GM12878 (cell line): Measurements from ENCODE around the gene ANXA11. TPM values are rescaled to one million over a fixed set of nuclear protein-coding genes. Genes with fewer than 3 reads are reported as not detected.

Source experiments
- ATAC-seq: fragments of 200-7000 bp; cut with Tn5 transposase; 3 replicates; pipeline ENCODE4 v1.9.1; 2020; ENCODE audit warnings: mild to moderate bottlenecking, moderate library complexity
- BruUV-seq: library from RNA; stranded (reverse); fragments of 400-500 nt; replicated peaks from 2 replicates; lab custom pipeline; 2021; lab: Mats Ljungman, UMichigan
- CTCF ChIA-PET: fragments of 300-600 bp; sonication (Branson Sonifier 250); formaldehyde crosslinking; extraction: SDS; loops from one replicate; lab custom pipeline; 2021; ENCODE audit warnings: inconsistent platforms; lab: Yijun Ruan, JAX
- POLR2A ChIA-PET: fragments of 350-600 bp; formaldehyde crosslinking; extraction: SDS; loops from one replicate; lab custom pipeline; 2021; ENCODE audit warnings: inconsistent platforms; lab: Charles Lee
- RAD21 ChIA-PET: fragments of 300-600 bp; sonication (Branson Sonifier 250); formaldehyde crosslinking; loops from one replicate; lab custom pipeline; 2023; ENCODE audit warnings: antibody characterized with exemption; ENCODE audit not compliant: unreplicated experiment; lab: Charles Lee
- SMC1A ChIA-PET: fragments of 300-600 bp; sonication (Branson Sonifier 250); formaldehyde crosslinking; loops from one replicate; lab custom pipeline; 2023; ENCODE audit not compliant: unreplicated experiment, uncharacterized antibody; lab: Charles Lee
- DNase-seq: peaks from one replicate; pipeline ENCODE4 v3.0.0-alpha.2; 2011; ENCODE audit warnings: low read depth, low spot score
- FAIRE-seq: peaks from 3 replicates; lab custom pipeline; 2011; peaks lifted over from hg19 to GRCh38; lab: Jason Lieb, UNC
- H2AFZ ChIP-seq: 2 replicates; pipeline ENCODE4 v1.6.0; 2011; ENCODE audit warnings: low read depth, low read length, control low read depth; ENCODE audit not compliant: control insufficient read depth
- H3K27ac ChIP-seq: 2 replicates; pipeline ENCODE4 v1.5.1; 2011; ENCODE audit warnings: control low read depth; ENCODE audit not compliant: control insufficient read depth, insufficient read depth
- H3K27me3 ChIP-seq, 2 experiments: replicated peaks in 1 of 2; 2 replicates each; pipeline versions ENCODE4 v1.6.0 to v1.6.1; 2011; ENCODE audit warnings: low read length in 1 of 2; ENCODE audit not compliant: control insufficient read depth in 2 of 2, insufficient read depth in 2 of 2
- H3K36me3 ChIP-seq, 2 experiments: 2 replicates each; pipeline ENCODE4 v1.5.1; 2011; ENCODE audit warnings: low read length in 1 of 2; ENCODE audit not compliant: control insufficient read depth in 2 of 2, insufficient read depth in 2 of 2
- H3K4me1 ChIP-seq: 2 replicates; pipeline ENCODE4 v1.6.1; 2011; ENCODE audit warnings: mild to moderate bottlenecking, low read length, moderate library complexity, mixed read lengths; ENCODE audit not compliant: control insufficient read depth, insufficient read depth
- H3K4me2 ChIP-seq: 2 replicates; pipeline ENCODE4 v1.6.0; 2011; ENCODE audit warnings: control low read depth; ENCODE audit not compliant: control insufficient read depth, insufficient read depth
- H3K4me3 ChIP-seq: fragments of 200-600 bp; sonication (generic); 2 replicates; pipeline ENCODE4 v1.5.1; 2016
- H3K79me2 ChIP-seq: 2 replicates; pipeline ENCODE4 v1.6.0; 2011; ENCODE audit warnings: low read length; ENCODE audit not compliant: control insufficient read depth, insufficient read depth
- H3K9ac ChIP-seq: 2 replicates; pipeline ENCODE4 v1.8.0; 2011; ENCODE audit warnings: low read length, control low read depth, mixed read lengths; ENCODE audit not compliant: control insufficient read depth, insufficient read depth
- H3K9me3 ChIP-seq: replicated peaks from 3 replicates; pipeline ENCODE4 v1.5.1; 2011; ENCODE audit warnings: mild to moderate bottlenecking, low read length; ENCODE audit not compliant: control insufficient read depth, insufficient read depth
- H4K20me1 ChIP-seq: 2 replicates; pipeline ENCODE4 v1.6.0; 2011; ENCODE audit not compliant: control insufficient read depth, insufficient read depth
- CEBPB ChIP-seq, 2 experiments: fragments of 150-350 bp in 1 of 2; IDR thresholded peaks; 2 replicates each; pipeline ENCODE4 v1.6.1; 2012 to 2014; ENCODE audit warnings: low read depth in 2 of 2, low read length in 2 of 2, borderline replicate concordance in 1 of 2, inconsistent platforms in 1 of 2
- MTA3 ChIP-seq: IDR thresholded peaks from 2 replicates; pipeline ENCODE4 v1.6.1; 2012; ENCODE audit warnings: low read length, inconsistent platforms, borderline replicate concordance
- NR2F1 ChIP-seq: fragments of 450-650 bp; conservative IDR thresholded peaks from 2 replicates; pipeline ENCODE4 v1.6.1; 2017; ENCODE audit warnings: mild to moderate bottlenecking
- RB1 ChIP-seq: fragments of 450-650 bp; formaldehyde crosslinking; IDR thresholded peaks from 2 replicates; pipeline ENCODE4 v1.6.1; 2017; ENCODE audit warnings: mild to moderate bottlenecking, borderline replicate concordance
- RELA ChIP-seq: fragments of 450-650 bp; IDR thresholded peaks from 2 replicates; pipeline ENCODE4 v1.8.0; 2014; ENCODE audit warnings: borderline replicate concordance; ENCODE audit not compliant: partially characterized antibody
- SREBF2 ChIP-seq: IDR thresholded peaks from 2 replicates; pipeline ENCODE4 v1.6.1; 2012; ENCODE audit warnings: mild to moderate bottlenecking, low read length
- WGBS: methylation state at CpG from one replicate; pipeline ENCODE4 v1.1.6; 2016; ENCODE audit warnings: low lambda C conversion rate; ENCODE audit not compliant: insufficient replicate concordance, insufficient coverage; ENCODE audit errors: missing lambda C conversion rate; 5-methylcytosine and 5-hydroxymethylcytosine counted together
- in situ Hi-C: fragments of 300-500 bp; cut with MboI; formaldehyde crosslinking; loops from 9 replicates; pipeline ENCODE4 v1.14.3; 2018; ENCODE audit warnings: mixed read lengths
- intact Hi-C: fragments of 100-400 bp; cut with micrococcal nuclease; formaldehyde crosslinking; loops from one replicate; pipeline ENCODE4 v1.14.2; 2022; ENCODE audit not compliant: unreplicated experiment
- polyA plus RNA-seq, 11 experiments: library from polyadenylated mRNA; depleted of rRNA in 4 of 11; unstranded in 6 of 11; stranded (reverse) in 5 of 11; fragments of >200 nt; fragmentation: Nextera tagmentation in 4 of 11; fragmentation: Illumina TruSeq in 1 of 11; extraction: Ambion mirVana in 4 of 11; extraction: Trizol in 1 of 11; gene quantifications; 1 replicate in 1 of 11; 2 replicates in 10 of 11; pipeline versions ENCODE4 v1.2.1 to v1.2.3, GENCODE V29; 2011 to 2016; ENCODE audit warnings: inconsistent platforms in 2 of 11, missing spikeins in 2 of 11, low read depth in 1 of 11
- total RNA-seq, 4 experiments: library from RNA; depleted of rRNA in 3 of 4; stranded (reverse); fragments of >200 nt in 3 of 4; fragmentation: Illumina TruSeq in 1 of 4; extraction: Trizol in 1 of 4; gene quantifications; 2 replicates each; pipeline versions ENCODE4 v1.2.1 to v1.2.3, GENCODE V29; 2013 to 2021
- TF ChIP-seq, protein P1 (sequence below): IDR thresholded peaks from 2 replicates; pipeline ENCODE4 v1.6.1; 2012; ENCODE audit warnings: mild to moderate bottlenecking, low read depth, low read length
- TF ChIP-seq, protein P2 (sequence below): IDR thresholded peaks from 2 replicates; pipeline ENCODE4 v1.6.1; 2012; ENCODE audit warnings: low read length, inconsistent platforms
- TF ChIP-seq, protein P3 (sequence below): IDR thresholded peaks from 2 replicates; pipeline ENCODE4 v1.6.1; 2012; ENCODE audit warnings: low read depth, low read length, improper control_type of control experiment

Gene ANXA11
- total and polyA plus RNA-seq, 10 of the 15 experiments (the other 5 are each of a cell fraction or from before 2014, with no cell fraction given), result 25.0 to 129 (median 72.2) TPM

DNA sequence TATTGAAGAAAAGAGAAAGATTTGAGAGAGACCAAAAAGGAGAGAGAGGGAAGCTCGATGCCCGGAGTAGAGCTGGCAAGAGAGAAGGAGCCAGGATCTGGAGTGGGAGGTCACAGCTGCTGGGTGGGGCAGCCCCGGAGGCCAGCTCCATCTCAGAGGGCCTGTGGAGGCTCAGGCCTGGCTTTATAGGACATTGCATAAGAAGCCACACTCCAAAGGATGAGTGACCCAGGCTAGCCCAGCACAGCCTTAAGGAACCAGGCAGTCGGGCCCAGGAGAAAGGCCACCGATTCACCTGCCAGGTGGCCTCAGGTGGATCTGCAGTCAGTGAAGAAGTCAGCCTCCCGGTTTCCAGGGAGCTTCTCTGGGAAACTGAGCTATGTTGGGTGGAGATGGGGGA, 72.1 kb downstream of the ANXA11 start:
- Histone ChIP-seq H3K9me3 (no peaks in the 10 kb centered on the region), H3K27me3 (peaks cover 3 to 7% of the 10 kb centered on the region in 2 experiments; a peak in 3 of 4 replicates), H3K4me1 (no peaks in the 10 kb centered on the region), H3K27ac (no peak overlapping the region), H3K4me3 (no peak overlapping the region), H4K20me1 (no peaks in the 10 kb centered on the region), H3K9ac (no peak overlapping the region), H2AFZ (no peak overlapping the region), H3K4me2 (no peak overlapping the region), H3K79me2 (no peaks in the 10 kb centered on the region), H3K36me3 (no peaks in the 10 kb centered on the region)
- 31% methylated on average over 6 of the region's 6 CpGs for whole genome bisulfite sequencing
- POLR2A ChIA-PET, result no interaction called here
- intact Hi-C loops (no loop called here), in situ Hi-C loops (no loop called here)
- FAIRE-seq, result no peak
- TF ChIP-seq SREBF2 (no peak), RB1 (no peak), NR2F1 (no peak), MTA3 (no peak), CEBPB (IDR thresholded peaks at IDR 0.05; ENCODE audit: borderline replicate concordance in 1 of 2, low read depth in 2 of 2, low read length in 2 of 2) (no peak), RELA (no peak)
- TF ChIP-seq, protein P1, sequence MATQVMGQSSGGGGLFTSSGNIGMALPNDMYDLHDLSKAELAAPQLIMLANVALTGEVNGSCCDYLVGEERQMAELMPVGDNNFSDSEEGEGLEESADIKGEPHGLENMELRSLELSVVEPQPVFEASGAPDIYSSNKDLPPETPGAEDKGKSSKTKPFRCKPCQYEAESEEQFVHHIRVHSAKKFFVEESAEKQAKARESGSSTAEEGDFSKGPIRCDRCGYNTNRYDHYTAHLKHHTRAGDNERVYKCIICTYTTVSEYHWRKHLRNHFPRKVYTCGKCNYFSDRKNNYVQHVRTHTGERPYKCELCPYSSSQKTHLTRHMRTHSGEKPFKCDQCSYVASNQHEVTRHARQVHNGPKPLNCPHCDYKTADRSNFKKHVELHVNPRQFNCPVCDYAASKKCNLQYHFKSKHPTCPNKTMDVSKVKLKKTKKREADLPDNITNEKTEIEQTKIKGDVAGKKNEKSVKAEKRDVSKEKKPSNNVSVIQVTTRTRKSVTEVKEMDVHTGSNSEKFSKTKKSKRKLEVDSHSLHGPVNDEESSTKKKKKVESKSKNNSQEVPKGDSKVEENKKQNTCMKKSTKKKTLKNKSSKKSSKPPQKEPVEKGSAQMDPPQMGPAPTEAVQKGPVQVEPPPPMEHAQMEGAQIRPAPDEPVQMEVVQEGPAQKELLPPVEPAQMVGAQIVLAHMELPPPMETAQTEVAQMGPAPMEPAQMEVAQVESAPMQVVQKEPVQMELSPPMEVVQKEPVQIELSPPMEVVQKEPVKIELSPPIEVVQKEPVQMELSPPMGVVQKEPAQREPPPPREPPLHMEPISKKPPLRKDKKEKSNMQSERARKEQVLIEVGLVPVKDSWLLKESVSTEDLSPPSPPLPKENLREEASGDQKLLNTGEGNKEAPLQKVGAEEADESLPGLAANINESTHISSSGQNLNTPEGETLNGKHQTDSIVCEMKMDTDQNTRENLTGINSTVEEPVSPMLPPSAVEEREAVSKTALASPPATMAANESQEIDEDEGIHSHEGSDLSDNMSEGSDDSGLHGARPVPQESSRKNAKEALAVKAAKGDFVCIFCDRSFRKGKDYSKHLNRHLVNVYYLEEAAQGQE, result no peak
- TF ChIP-seq, protein P2, sequence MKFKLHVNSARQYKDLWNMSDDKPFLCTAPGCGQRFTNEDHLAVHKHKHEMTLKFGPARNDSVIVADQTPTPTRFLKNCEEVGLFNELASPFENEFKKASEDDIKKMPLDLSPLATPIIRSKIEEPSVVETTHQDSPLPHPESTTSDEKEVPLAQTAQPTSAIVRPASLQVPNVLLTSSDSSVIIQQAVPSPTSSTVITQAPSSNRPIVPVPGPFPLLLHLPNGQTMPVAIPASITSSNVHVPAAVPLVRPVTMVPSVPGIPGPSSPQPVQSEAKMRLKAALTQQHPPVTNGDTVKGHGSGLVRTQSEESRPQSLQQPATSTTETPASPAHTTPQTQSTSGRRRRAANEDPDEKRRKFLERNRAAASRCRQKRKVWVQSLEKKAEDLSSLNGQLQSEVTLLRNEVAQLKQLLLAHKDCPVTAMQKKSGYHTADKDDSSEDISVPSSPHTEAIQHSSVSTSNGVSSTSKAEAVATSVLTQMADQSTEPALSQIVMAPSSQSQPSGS, result no peak
- TF ChIP-seq, protein P3, sequence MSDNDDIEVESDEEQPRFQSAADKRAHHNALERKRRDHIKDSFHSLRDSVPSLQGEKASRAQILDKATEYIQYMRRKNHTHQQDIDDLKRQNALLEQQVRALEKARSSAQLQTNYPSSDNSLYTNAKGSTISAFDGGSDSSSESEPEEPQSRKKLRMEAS, result no peak
- DNase-seq, result no peak
- SMC1A ChIA-PET, result no interaction called here
- CTCF ChIA-PET, result no interaction called here
- ATAC-seq, result no peak
- BruUV-seq, result no TSS peak
- RAD21 ChIA-PET, result no interaction called here
